ENCODE results near the gene DGKB. TPM values are rescaled to one million over a fixed set of nuclear protein-coding genes. Genes with fewer than 3 reads are reported as not detected.

The DGKB gene
- polyA plus RNA-seq, 1 of the 3 experiments (the other 2 are of a cell fraction) = 2.1 TPM

GRCh38 chr7:14322724-14323123 lies 579.8 kb downstream of the DGKB start:
- no peak for TF ChIP-seq GATA2 (CRISPR knock-in tag; IDR thresholded peaks at IDR 0.05)
- TF ChIP-seq NRF1 (IDR thresholded peaks at IDR 0.05; ENCODE audit: low read depth, low read length) = no peak
- no peak for TF ChIP-seq FOSL2 (IDR thresholded peaks at IDR 0.05; ENCODE audit: borderline replicate concordance, low read depth)
- TF ChIP-seq REST (IDR thresholded peaks at IDR 0.05; ENCODE audit: low read depth, low read length) = no peak
- TF ChIP-seq EZH2phosphoT487 (IDR thresholded peaks at IDR 0.05; ENCODE audit: borderline replicate concordance, low read depth) = no peak
- TF ChIP-seq RFX5 (IDR thresholded peaks at IDR 0.05; ENCODE audit: low read length) = no peak
- no peak for TF ChIP-seq NFIC (IDR thresholded peaks at IDR 0.05; ENCODE audit: borderline replicate concordance)
- TF ChIP-seq GABPA (IDR thresholded peaks at IDR 0.05; ENCODE audit: low read depth) = no peak
- no peak for TF ChIP-seq RAD21 (IDR thresholded peaks at IDR 0.05; ENCODE audit: low read length)
- TF ChIP-seq FOXJ3 (CRISPR knock-in tag; IDR thresholded peaks at IDR 0.05) = no peak
- TF ChIP-seq USF1 (IDR thresholded peaks at IDR 0.05; ENCODE audit: borderline replicate concordance, low read depth) = no peak
- TF ChIP-seq EP300 (IDR thresholded peaks at IDR 0.05; ENCODE audit: borderline replicate concordance in 1 of 2, low read depth in 1 of 2, low read length in 1 of 2) = no peak
- TF ChIP-seq RCOR1 (IDR thresholded peaks at IDR 0.05; ENCODE audit: low read length) = no peak
- no peak for TF ChIP-seq RXRA (IDR thresholded peaks at IDR 0.05; ENCODE audit: borderline replicate concordance, low read depth)
- no peak for TF ChIP-seq JUND (IDR thresholded peaks at IDR 0.05)
- no peak for TF ChIP-seq POLR2AphosphoS5 (IDR thresholded peaks at IDR 0.05; ENCODE audit: low read depth, low read length)
- TF ChIP-seq IRF3 (IDR thresholded peaks at IDR 0.05; ENCODE audit: low read depth, low read length) = no peak
- no peak for TF ChIP-seq TCF12 (IDR thresholded peaks at IDR 0.05)
- no peak for TF ChIP-seq CTCF (IDR thresholded peaks at IDR 0.05)
- TF ChIP-seq MXI1 (IDR thresholded peaks at IDR 0.05; ENCODE audit: low read depth, low read length) = no peak
- Histone ChIP-seq H3F3A (replicated peaks; ENCODE audit: insufficient read depth) (no peaks in the 10 kb centered on the region), H4K20me1 (ENCODE audit: insufficient read depth) (0 out of 2 replicates have a peak, but pooled peaks cover 3% of the 10 kb centered on the region), H3K4me2 (no peak overlapping the region), H2AFZ (ENCODE audit: low read depth) (no peak overlapping the region), H3K79me2 (ENCODE audit: insufficient read depth) (no peaks in the 10 kb centered on the region), H3K27me3 (ENCODE audit: insufficient read depth) (no peaks in the 10 kb centered on the region), H3K4me3 (ENCODE audit: low read depth in 2 of 2, low read length in 1 of 2) (no peak overlapping the region), H3K9ac (no peak overlapping the region), H3K9me3 (0 out of 2 replicates have a peak, but pooled peaks cover 5% of the 10 kb centered on the region), H3K27ac (ENCODE audit: low read depth in 2 of 2, low read length in 1 of 2) (no peak overlapping the region), H3K4me1 (ENCODE audit: control insufficient read depth in 1 of 2, insufficient read depth in 2 of 2, low read depth in 1 of 2, low read length in 1 of 2) (no peaks in the 10 kb centered on the region; a peak in 1 of 4 replicates), H3K9me2 (no peaks in the 10 kb centered on the region), H3K36me3 (replicated peaks in 1 of 2; ENCODE audit: control insufficient read depth in 1 of 2, insufficient read depth in 2 of 2, low read length in 1 of 2) (no peaks in the 10 kb centered on the region)
- ChIA-PET CTCF (interaction anchor here (1.2 kb wide), 1 partner anchor 15 kb away, joined by 3 read pairs; no protein-coding TSS in a partner anchor), POLR2A (no interaction called here)
- 87% methylated on average over 2 of the region's 2 CpGs for WGBS (ENCODE audit: low lambda C conversion rate)
- no peak for DNase-seq

All from SK-N-SH (cell line).